ENCODE measurements around the gene DNAJC10. TPM values are rescaled to one million over a fixed set of nuclear protein-coding genes. Genes with fewer than 3 reads are reported as not detected.
"Not testable (repeated sequence)": the region's sequence is repeated elsewhere in the genome, so short reads cannot be mapped to it uniquely, and the experiment has no call there.

DNAJC10 gene
- total and polyA plus RNA-seq, 4 donors: 29.7 to 131 (median 87.1) TPM

GRCh38 chr2:182685559-182685958 is 30.5 kb upstream of the DNAJC10 start:
- DNase-seq (no peak), ATAC-seq (ENCODE audit: low FRiP score) (no peak)
- no peaks in the 10 kb centered on the region for H3K36me3 ChIP-seq (ENCODE audit: control insufficient read depth in 1 of 2, insufficient read depth in 2 of 2, low read length in 1 of 2)
- intact Hi-C loops (cut with DNase I): no loop called here
- H3K27ac ChIP-seq (ENCODE audit: low read depth in 1 of 2, low read length in 2 of 2): no peak overlapping the region
- H3K27me3 ChIP-seq (ENCODE audit: control insufficient read depth in 1 of 2, insufficient read depth in 2 of 2, low read length in 1 of 2): no peaks in the 10 kb centered on the region
- peaks cover 2% of the 10 kb centered on the region for H3K9me3 ChIP-seq (ENCODE audit: control insufficient read depth, low read length)
- no peaks in the 10 kb centered on the region for H3K4me1 ChIP-seq (ENCODE audit: control insufficient read depth in 1 of 2, insufficient read depth in 2 of 2, low read length in 2 of 2)
- 76 to 83% methylated on average over 2 of the region's 2 CpGs for WGBS, 2 donors
- H3K4me3 ChIP-seq (ENCODE audit: low read length in 2 of 2): no peak overlapping the region

- H3K4me3 ChIP-seq (ENCODE audit: low read length in 2 of 2); ATAC-seq (ENCODE audit: low FRiP score); H3K27ac ChIP-seq (ENCODE audit: low read depth in 1 of 2, low read length in 2 of 2); intact Hi-C loops (cut with DNase I); DNase-seq; H3K4me1 ChIP-seq (ENCODE audit: control insufficient read depth in 1 of 2, insufficient read depth in 2 of 2, low read length in 2 of 2); H3K36me3 ChIP-seq (ENCODE audit: control insufficient read depth in 1 of 2, insufficient read depth in 2 of 2, low read length in 1 of 2); H3K9me3 ChIP-seq (ENCODE audit: control insufficient read depth, low read length); H3K27me3 ChIP-seq (ENCODE audit: control insufficient read depth in 1 of 2, insufficient read depth in 2 of 2, low read length in 1 of 2): not testable (repeated sequence)
- WGBS, 2 donors: 92 to 94% methylated on average over 10 of the region's 10 CpGs
These were observed 29.3 kb upstream of the DNAJC10 start for GRCh38 chr2:182686763-182687162.

GRCh38 chr2:182694189-182694588 is 21.9 kb upstream of the DNAJC10 start:
- Histone ChIP-seq H3K4me1 (ENCODE audit: control insufficient read depth in 1 of 2, insufficient read depth in 2 of 2, low read length in 2 of 2) (no peaks in the 10 kb centered on the region), H3K4me3 (ENCODE audit: low read length in 2 of 2) (no peak overlapping the region), H3K36me3 (ENCODE audit: control insufficient read depth in 1 of 2, insufficient read depth in 2 of 2, low read length in 1 of 2) (no peaks in the 10 kb centered on the region), H3K27me3 (ENCODE audit: control insufficient read depth in 1 of 2, insufficient read depth in 2 of 2, low read length in 1 of 2) (no peaks in the 10 kb centered on the region), H3K27ac (ENCODE audit: low read depth in 1 of 2, low read length in 2 of 2) (no peak overlapping the region), H3K9me3 (ENCODE audit: control insufficient read depth, low read length) (no peaks in the 10 kb centered on the region)
- DNase-seq: no peak
- 95 to 97% methylated on average over 4 of the region's 4 CpGs for WGBS, 2 donors
- no peak for ATAC-seq (ENCODE audit: low FRiP score)
- intact Hi-C loops (cut with DNase I): no loop called here

- Histone ChIP-seq H3K36me3 (ENCODE audit: control insufficient read depth in 1 of 2, insufficient read depth in 2 of 2, low read length in 1 of 2) (no peaks in the 10 kb centered on the region), H3K27me3 (ENCODE audit: control insufficient read depth in 1 of 2, insufficient read depth in 2 of 2, low read length in 1 of 2) (no peaks in the 10 kb centered on the region), H3K4me1 (ENCODE audit: control insufficient read depth in 1 of 2, insufficient read depth in 2 of 2, low read length in 2 of 2) (no peaks in the 10 kb centered on the region), H3K9me3 (ENCODE audit: control insufficient read depth, low read length) (no peaks in the 10 kb centered on the region), H3K4me3 (ENCODE audit: low read length in 2 of 2) (no peak overlapping the region), H3K27ac (ENCODE audit: low read depth in 1 of 2, low read length in 2 of 2) (no peak overlapping the region)
- no peak for ATAC-seq (ENCODE audit: low FRiP score)
- intact Hi-C loops (cut with DNase I): no loop called here
- no peak for DNase-seq
- WGBS, 2 donors: 94 to 95% methylated on average over 2 of the region's 2 CpGs
These were observed 20.3 kb upstream of the DNAJC10 start for GRCh38 chr2:182695776-182696175.

- no peak overlapping the region for H3K27ac ChIP-seq (ENCODE audit: low read depth in 1 of 2, low read length in 2 of 2)
- no peaks in the 10 kb centered on the region for H3K9me3 ChIP-seq (ENCODE audit: control insufficient read depth, low read length)
- no peaks in the 10 kb centered on the region for H3K27me3 ChIP-seq (ENCODE audit: control insufficient read depth in 1 of 2, insufficient read depth in 2 of 2, low read length in 1 of 2)
- intact Hi-C loops (cut with DNase I): no loop called here
- no peak overlapping the region for H3K4me3 ChIP-seq (ENCODE audit: low read length in 2 of 2)
- WGBS, 2 donors: 51 to 55% methylated on average over 3 of the region's 3 CpGs
- no peaks in the 10 kb centered on the region for H3K36me3 ChIP-seq (ENCODE audit: control insufficient read depth in 1 of 2, insufficient read depth in 2 of 2, low read length in 1 of 2)
- ATAC-seq (ENCODE audit: low FRiP score): no peak
- no peaks in the 10 kb centered on the region for H3K4me1 ChIP-seq (ENCODE audit: control insufficient read depth in 1 of 2, insufficient read depth in 2 of 2, low read length in 2 of 2)
- DNase-seq: no peak
These were observed 17.4 kb upstream of the DNAJC10 start for GRCh38 chr2:182698671-182699070.

GRCh38 chr2:182705761-182706160 is 10.3 kb upstream of the DNAJC10 start:
- ATAC-seq (ENCODE audit: low FRiP score): no peak

GRCh38 chr2:182706751-182707150 is 9.3 kb upstream of the DNAJC10 start:
- Histone ChIP-seq H3K4me3 (ENCODE audit: low read length in 2 of 2) (no peak overlapping the region), H3K4me1 (ENCODE audit: control insufficient read depth in 1 of 2, insufficient read depth in 2 of 2, low read length in 2 of 2) (no peaks in the 10 kb centered on the region), H3K9me3 (ENCODE audit: control insufficient read depth, low read length) (no peaks in the 10 kb centered on the region), H3K36me3 (ENCODE audit: control insufficient read depth in 1 of 2, insufficient read depth in 2 of 2, low read length in 1 of 2) (no peaks in the 10 kb centered on the region), H3K27ac (ENCODE audit: low read depth in 1 of 2, low read length in 2 of 2) (no peak overlapping the region), H3K27me3 (ENCODE audit: control insufficient read depth in 1 of 2, insufficient read depth in 2 of 2, low read length in 1 of 2) (no peaks in the 10 kb centered on the region)
- WGBS, 2 donors: 89 to 91% methylated on average over 2 of the region's 2 CpGs
- ATAC-seq (ENCODE audit: low FRiP score) (no peak), DNase-seq (no peak)
- intact Hi-C loops (cut with DNase I): no loop called here

More at GRCh38 chr2:182705761-182706160, 10.3 kb upstream of the DNAJC10 start:
- no peaks in the 10 kb centered on the region for H3K9me3 ChIP-seq (ENCODE audit: control insufficient read depth, low read length)
- DNase-seq: no peak
- no peak overlapping the region for H3K4me3 ChIP-seq (ENCODE audit: low read length in 2 of 2)
- WGBS, 2 donors: 80 to 82% methylated on average over 1 of the region's 1 CpG
- H3K4me1 ChIP-seq (ENCODE audit: control insufficient read depth in 1 of 2, insufficient read depth in 2 of 2, low read length in 2 of 2): no peaks in the 10 kb centered on the region
- no peaks in the 10 kb centered on the region for H3K36me3 ChIP-seq (ENCODE audit: control insufficient read depth in 1 of 2, insufficient read depth in 2 of 2, low read length in 1 of 2)
- intact Hi-C loops (cut with DNase I): no loop called here
- H3K27ac ChIP-seq (ENCODE audit: low read depth in 1 of 2, low read length in 2 of 2): no peak overlapping the region
- H3K27me3 ChIP-seq (ENCODE audit: control insufficient read depth in 1 of 2, insufficient read depth in 2 of 2, low read length in 1 of 2): no peaks in the 10 kb centered on the region

- no peaks in the 10 kb centered on the region for H3K27me3 ChIP-seq (ENCODE audit: control insufficient read depth in 1 of 2, insufficient read depth in 2 of 2, low read length in 1 of 2)
- no peaks in the 10 kb centered on the region for H3K9me3 ChIP-seq (ENCODE audit: control insufficient read depth, low read length)
- no peak overlapping the region for H3K27ac ChIP-seq (ENCODE audit: low read depth in 1 of 2, low read length in 2 of 2)
- no peaks in the 10 kb centered on the region for H3K36me3 ChIP-seq (ENCODE audit: control insufficient read depth in 1 of 2, insufficient read depth in 2 of 2, low read length in 1 of 2)
- peaks cover 0 to 5% of the 10 kb centered on the region in 2 donors for H3K4me1 ChIP-seq (ENCODE audit: control insufficient read depth in 1 of 2, insufficient read depth in 2 of 2, low read length in 2 of 2)
- DNase-seq (no peak), ATAC-seq (ENCODE audit: low FRiP score) (no peak)
- H3K4me3 ChIP-seq (ENCODE audit: low read length in 2 of 2): no peak overlapping the region
- intact Hi-C loops (cut with DNase I): no loop called here
These were observed 2.5 kb upstream of the DNAJC10 start for GRCh38 chr2:182713601-182714000.

- Histone ChIP-seq H3K27me3 (ENCODE audit: control insufficient read depth in 1 of 2, insufficient read depth in 2 of 2, low read length in 1 of 2) (no peaks in the 10 kb centered on the region), H3K27ac (ENCODE audit: low read depth in 1 of 2, low read length in 2 of 2) (peak overlapping the region; percentile 12 to 84), H3K9me3 (ENCODE audit: control insufficient read depth, low read length) (no peaks in the 10 kb centered on the region), H3K36me3 (ENCODE audit: control insufficient read depth in 1 of 2, insufficient read depth in 2 of 2, low read length in 1 of 2) (no peaks in the 10 kb centered on the region), H3K4me3 (ENCODE audit: low read length in 2 of 2) (peak overlapping the region; percentile 19 to 72), H3K4me1 (ENCODE audit: control insufficient read depth in 1 of 2, insufficient read depth in 2 of 2, low read length in 2 of 2) (peaks cover 0 to 5% of the 10 kb centered on the region in 2 donors)
- no peak for DNase-seq
- WGBS, 2 donors: 1% methylated on average over 9 of the region's 9 CpGs
- intact Hi-C loops (cut with DNase I): no loop called here
- no peak for ATAC-seq (ENCODE audit: low FRiP score)
These were observed 751 bp upstream of the DNAJC10 start for GRCh38 chr2:182715121-182715891.
